Measurements from ENCODE around the gene ASIC1.

ASIC1 gene

DNA sequence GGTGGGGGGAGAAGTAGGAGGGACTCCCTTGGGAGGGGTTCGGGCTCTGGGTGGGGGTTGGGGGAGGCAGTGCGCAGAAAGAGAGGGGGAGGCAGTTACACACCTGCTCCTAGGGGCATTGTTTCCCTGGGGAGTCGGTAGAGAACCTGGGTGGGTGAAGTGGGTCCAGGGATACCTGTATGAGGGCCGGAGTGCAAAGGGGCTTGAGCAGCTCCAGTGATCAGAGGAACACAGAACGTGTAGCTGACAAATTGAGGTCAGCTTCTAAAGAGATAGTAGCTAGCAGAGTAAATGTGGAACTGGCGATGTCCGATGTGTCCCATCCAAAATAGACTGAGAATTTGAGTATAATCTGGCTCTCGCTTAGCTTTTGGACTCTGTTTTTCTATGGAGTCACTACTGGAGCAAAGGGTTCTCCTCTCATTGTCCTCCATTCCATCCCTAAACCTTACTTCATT, 28.2 kb downstream of the ASIC1 start:
- no peak for DNase-seq

DNA sequence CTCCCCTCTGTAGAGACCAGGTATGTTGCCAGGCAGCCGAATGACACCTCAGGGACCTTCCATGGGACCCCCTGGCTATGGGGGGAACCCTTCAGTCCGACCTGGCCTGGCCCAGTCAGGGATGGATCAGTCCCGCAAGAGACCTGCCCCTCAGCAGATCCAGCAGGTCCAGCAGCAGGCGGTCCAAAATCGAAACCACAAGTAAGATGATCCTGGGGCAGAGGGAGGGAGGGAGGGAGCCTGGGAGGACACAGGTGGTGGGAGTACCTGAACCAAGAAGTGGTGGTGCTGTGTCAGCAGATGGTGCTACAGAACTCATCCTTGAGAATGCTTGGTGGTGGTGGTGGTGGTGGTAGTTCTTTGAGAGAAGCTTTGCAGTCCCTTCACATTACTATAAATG, 28.8 kb downstream of the ASIC1 start:
- DNase-seq, result no peak

DNA sequence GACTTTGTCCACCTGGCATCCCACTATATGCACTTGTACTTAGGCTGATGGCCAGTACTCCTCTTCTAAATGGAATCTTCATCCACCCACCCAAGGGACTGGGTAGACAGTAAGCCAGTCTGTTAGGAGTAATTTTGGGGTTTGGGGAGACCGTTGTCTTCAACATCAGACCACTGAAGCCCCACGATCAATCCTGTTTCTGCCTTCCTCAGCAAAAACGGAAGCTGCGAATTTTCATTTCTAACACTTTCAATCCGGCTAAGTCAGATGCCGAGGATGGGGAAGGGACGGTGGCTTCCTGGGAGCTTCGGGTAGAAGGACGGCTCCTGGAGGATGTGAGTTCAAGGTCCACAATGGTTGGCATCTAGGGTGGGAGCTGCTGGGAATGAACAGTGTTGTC, 29.8 kb downstream of the ASIC1 start:
- no peak for DNase-seq

DNA sequence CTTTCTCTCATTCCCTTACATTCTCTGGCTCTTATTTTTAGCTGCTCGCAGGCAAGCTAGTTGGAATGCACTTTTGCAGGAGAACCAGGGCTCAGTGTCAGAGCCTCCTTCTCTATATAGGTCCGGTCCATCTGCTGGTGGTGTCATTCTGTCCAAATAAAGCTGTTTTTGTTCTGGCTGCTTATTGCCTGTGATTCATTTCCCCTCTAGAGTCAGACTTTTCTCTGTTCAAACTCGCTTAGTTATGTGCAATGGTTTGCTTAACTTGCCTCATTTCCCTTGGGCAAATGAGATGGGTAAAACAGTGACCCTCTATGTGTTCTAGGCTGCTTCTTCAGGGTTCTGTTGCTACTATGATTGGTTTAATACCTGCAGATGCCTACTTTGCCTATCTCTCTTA, 30.6 kb downstream of the ASIC1 start:
- no peak for DNase-seq

DNA sequence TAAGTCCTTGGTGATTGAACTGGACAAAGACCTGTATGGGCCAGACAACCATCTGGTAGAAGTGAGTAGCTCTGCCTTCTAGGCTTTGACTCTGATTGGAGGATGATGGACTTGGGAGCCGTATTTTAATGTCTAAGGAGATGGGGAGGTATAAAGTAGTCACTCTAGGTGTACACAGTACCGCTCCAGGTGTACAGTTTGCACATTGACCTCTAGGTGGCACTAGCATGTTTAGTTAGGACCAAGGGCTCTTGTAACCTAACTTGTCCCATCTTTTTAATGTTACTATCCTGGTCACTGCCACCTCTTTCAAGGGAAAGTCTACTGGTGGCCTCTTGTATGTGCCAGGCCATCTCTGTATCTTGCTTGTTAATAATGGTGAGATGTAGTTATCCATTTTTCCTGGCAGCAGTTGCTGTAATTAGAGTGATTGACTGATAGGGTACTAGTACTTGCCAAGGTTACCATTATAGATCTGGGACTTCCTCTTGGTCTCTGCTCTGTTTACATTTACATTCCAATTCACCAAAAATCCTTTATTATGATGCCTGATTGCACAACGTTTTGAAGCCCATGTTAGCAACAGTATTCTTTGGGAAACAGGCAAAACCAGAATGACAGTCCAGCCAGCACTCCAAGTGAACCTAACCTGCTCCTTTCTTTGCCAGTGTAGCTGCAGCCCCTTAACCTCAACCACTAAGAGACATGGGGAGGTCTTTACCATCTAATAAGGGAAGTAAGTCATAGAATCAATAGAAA, 31.4 kb downstream of the ASIC1 start:
- DNase-seq, result peak; percentile 75

DNA sequence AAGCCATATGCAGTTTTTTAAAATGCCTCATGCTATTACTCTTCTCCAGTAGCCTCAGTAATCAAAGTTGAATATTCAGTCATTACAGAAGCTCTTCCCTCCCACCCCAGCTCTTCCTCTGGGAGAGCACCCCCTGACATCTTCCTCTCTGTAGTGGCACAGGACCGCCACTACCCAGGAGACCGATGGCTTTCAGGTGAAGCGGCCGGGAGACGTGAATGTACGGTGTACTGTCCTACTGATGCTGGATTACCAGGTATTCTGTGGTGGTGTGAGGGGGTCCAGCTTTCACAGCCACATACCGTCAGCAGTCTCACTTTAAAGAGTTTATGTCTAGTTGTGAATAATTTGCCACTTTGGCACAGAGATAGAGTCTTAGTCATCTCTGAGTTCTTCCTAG, 32.3 kb downstream of the ASIC1 start:
- DNase-seq, result no peak

DNA sequence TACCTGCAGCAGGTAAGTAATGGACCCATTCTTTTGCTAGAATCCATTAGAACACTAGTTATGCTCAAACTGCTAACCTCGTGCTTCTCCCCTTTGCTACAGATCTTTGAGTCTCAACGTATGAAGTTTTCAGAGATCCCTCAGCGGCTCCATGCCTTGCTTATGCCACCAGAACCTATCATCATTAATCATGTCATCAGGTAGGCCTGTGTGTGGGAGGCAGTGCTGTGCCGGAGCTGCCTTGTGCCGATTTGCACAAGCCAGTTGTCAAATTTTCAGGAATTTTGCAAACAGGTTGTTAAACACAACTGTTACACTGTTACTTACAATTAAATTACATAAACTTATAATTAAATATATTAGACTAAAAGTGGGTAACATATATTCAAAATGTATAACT, 33.0 kb downstream of the ASIC1 start:
- no peak for DNase-seq

DNA sequence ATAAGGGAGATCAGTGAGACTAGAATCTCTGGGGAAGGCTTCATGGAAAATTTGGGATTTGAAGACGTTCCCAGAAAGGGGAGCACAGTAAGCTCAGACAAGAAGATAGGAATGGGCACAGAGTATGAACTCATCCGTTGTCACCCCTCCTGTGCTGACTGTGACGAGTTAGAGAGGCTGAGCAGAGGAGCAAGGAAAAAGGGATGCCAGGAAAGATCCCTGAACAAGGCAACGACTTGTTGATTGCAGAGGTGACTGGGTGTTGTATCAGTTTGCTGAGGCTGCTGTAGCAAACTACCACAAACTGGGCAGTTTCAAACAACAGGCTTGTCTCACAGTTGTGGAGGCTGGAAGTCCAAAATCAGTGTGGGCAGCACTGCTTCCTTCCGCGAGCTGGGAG, 40.6 kb downstream of the ASIC1 start:
- no peak for DNase-seq

DNA sequence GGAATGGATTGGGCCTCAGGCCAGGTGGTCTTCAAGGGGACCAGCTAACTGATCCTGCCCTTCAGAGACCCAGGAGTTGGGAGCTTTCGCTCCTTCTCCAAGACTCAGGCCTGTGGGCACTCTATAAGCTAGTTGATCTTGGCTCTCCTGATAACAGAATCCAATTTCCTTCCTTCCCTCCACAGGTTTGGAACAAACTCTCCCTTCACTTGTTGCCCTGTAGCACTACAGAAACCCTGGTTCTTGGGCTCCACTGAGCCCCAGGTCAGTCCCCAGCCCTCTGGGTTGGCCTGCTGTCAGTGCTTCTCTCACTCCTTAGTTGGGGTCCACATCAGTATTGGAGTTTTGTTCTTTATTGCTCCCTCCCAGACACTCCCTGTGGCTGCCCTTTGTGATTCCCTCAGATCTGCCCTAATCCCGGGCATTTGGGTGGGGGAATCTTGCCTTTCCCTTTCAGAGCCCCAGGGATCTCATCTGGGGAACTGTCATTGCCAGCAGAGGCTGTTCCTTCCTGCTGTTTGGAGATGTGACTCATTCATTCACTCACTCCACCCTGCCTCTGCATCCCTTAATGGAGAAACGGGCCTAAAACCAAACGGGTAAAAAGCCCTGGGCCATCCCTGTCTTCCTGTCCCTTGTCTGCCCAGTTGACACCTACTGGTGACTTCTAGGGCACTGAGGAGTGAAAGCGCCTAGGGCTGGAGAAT, 42.1 kb downstream of the ASIC1 start:
- no peak for DNase-seq

DNA sequence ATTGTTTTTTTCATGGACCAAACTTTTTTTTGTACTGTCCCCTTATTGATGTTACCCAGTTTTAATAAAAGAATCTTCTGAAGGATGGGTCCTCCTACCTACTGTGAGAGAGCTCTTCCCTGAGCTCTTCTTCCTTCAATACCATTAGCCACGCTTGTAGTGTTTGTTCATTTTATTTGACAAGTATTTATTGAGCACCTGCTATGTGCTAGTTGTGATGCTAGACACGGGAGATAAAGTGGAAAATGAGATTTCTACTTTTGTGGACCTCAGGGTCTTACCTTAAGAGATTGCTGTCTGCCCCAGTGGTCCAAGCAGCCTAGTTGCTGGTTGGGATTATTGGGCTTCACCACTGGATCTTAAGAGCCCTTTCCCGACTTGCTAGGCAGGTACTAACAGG, 43.2 kb downstream of the ASIC1 start:
- no peak for DNase-seq

DNA sequence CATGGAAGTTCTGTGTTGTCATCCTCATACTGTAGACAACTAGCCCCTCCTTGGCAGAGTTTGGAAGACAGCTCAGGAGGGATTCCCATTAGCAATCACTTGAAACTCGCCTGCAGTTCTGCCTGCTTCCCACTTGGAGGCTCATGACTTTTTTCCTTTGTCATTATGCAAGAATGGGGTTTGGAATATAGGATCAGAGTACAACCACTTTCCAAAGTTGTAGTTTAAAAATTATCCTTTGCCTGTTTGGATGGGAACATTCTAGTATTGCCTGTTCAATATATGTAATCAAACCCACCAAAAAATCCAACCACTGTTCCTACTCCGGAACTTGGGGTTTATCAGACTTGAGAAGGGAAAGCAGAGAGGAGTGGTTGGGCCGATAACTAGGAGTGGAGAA, 44.3 kb downstream of the ASIC1 start:
- DNase-seq, result no peak

DNA sequence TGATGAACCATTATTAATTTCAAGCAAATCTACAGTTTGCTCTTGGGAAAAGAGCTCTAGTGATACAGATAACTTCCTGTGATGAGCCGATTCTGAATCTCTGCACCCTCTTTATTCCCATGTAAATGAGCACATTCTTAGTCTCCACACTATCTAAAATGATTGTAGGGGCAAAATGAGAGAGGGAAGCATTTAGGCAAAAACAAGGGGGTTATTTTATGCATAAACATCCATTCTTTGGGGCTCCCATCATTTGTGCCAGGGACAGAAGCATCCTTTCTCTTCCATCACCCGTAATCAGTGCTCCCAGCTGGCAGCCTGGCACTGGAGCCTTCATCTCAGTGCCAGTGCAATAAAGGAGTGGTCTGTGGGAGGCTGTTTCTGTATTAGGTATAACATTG, 44.7 kb downstream of the ASIC1 start:
- no peak for DNase-seq

DNA sequence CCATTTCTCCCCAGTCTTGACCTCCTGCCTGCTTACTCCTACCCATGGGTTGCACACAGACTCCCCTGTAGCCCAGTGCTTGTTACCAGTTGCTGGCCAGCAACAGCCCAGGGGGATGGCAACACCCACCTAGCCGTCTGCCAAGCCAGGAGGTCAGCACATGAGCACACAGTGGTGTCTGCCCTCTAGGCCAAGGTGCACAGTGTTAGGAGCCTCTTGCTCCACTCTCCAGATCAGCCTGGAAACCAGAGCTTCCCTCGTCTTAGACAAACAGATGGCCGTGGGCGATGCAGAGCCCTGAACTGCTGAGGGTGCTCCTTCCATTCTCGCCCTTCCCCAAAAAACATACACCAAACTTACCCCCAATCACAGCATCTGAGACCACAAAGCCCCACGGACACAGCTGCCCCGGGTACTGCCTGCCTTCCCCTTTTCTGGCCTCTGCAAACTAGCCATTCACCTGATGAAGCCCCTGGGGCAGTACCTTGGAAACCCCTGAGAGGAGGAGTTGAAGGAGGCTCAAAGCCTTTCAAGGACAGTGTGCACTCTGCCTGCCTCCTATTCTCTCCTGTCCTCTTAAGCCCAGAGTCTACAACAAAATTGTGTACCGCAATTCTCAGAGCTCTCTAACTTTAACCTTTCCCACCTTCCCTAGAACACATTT, 45.4 kb downstream of the ASIC1 start:
- DNase-seq, result no peak

DNA sequence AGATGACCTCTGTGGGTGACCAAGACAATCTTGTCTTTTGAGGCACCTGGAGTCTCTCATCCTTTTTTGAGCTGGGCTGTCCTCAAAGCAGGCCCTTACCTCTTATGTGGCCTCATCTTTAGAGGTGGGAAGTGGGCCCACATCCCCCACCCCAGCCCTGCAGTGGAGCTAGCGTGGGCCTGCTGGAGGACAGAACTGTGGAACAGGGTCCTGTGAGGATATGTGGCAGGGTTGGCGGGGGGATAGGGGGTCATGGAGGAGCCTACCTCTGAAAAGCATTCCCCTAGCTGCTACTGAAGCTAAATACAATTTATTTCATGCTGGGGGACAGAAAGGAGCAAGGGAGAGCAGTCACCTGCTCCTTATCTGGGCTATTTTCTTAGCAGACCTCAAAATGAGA, 46.0 kb downstream of the ASIC1 start:
- no peak for DNase-seq

DNA sequence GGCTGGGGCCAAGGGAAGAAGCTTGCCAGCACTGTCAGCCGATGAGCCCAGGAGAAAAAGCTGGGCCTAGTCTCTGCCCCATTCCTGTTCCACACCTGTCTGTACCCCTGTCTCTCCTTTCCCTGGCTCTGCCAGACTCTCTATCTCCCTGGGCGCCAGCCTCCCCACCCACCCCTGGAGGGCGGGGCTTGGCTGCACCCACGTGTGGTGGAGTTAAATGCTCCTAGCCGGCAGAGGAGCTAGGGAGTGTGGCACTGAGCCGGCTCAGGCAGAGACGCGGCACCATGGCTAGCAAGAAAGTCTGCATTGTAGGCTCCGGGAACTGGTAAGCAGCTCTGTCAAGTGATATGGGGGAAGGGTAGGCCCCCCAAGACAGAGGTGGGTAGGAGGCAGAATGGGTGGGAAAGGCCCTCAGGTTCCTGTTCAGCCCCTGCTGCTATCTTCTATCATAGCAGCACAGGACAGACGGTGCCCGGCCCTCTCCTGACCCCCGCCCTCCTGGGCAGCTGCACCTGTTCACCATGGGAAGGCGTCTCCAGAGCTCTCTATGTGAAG, 46.4 kb downstream of the ASIC1 start, which contains the start of gene GPD1:
GPD1 (plus strand) TSS at position 242 of the 555 bp plus-strand sequence; CDS start at position 285, 43 bp downstream.
- DNase-seq, result no peak

DNA sequence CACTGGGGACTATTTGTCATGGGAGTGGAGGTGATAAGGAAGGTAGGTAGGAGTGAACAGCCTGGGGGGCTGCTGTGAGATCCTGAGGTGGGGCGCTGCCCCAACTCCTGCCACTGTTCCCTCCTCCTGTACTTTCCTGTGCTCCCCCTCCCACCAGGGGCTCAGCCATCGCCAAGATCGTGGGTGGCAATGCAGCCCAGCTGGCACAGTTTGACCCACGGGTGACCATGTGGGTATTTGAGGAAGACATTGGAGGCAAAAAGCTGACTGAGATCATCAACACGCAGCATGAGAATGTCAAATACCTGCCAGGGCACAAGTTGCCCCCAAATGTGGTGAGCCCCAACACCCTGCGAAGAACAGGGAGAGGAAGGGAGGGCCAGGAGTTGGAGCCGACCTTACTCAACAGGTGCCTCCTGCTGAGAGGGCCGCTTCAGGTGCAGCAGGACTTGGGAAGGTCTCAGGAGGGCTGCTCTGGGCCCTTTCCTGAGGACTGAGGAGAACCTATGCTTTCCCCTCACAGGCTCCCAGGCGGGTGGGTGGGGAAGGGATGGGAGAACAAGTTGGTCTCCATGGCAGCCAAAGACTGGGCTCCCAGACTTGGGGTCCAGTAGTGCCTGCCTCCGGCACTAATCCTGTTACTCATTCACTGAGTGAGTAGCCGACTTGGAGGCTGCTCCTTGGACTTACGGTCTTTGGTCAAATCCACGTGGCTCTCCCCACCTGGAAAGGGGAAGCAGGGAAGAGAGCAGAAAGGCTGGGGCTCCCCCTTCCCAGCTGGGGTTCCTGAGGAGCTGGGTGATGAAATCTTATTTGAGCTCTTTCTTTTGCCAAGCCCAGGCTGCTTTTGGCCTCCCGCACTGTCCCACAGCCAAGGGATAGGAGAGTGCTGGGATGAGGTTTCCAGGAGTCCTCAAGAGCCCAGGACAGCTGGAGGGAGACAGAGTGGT, 47.3 kb downstream of the ASIC1 start:
- no peak for DNase-seq

DNA sequence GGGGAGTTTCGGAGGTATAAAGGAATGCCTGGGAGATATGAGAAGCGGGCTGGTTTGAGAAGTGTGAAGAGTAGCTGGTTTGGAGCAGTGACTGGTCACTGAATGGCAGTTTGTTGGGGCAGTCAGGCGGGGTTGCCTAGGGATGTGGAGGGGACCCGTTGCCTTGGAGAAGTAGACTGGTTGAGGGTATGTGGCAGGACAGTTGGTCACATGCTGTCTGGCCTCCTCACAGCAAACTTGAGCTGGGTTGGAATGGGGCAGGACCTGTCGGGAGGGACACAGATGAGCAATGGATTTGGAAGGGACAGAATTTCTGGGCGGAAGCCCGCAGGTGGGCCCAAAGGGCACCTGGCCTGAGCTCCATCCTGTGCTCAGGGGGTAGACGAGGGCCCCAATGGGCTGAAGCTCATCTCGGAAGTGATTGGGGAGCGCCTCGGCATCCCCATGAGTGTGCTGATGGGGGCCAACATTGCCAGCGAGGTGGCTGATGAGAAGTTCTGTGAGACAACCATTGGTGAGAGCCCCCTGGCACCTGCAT, 48.6 kb downstream of the ASIC1 start:
- no peak for DNase-seq

DNA sequence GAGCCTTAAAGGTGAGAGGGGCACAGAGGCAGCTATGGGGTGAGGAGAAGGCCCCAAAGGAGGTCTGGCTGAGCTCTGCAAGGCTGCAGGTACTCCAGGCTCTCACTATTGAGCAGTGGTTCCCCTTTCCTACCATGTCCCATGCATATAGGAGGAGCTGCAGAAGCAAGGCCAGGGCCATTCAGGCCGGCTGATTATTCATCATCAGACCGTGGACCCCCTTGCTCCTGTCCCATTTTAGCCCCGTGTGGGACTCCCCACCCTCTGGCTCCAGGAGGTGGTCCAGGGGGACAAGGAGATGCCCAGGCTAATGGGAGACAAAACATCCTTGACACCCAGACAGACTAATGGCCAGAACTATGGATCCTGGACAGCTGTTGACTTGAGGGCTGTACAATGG, 49.5 kb downstream of the ASIC1 start:
- DNase-seq, result no peak

DNA sequence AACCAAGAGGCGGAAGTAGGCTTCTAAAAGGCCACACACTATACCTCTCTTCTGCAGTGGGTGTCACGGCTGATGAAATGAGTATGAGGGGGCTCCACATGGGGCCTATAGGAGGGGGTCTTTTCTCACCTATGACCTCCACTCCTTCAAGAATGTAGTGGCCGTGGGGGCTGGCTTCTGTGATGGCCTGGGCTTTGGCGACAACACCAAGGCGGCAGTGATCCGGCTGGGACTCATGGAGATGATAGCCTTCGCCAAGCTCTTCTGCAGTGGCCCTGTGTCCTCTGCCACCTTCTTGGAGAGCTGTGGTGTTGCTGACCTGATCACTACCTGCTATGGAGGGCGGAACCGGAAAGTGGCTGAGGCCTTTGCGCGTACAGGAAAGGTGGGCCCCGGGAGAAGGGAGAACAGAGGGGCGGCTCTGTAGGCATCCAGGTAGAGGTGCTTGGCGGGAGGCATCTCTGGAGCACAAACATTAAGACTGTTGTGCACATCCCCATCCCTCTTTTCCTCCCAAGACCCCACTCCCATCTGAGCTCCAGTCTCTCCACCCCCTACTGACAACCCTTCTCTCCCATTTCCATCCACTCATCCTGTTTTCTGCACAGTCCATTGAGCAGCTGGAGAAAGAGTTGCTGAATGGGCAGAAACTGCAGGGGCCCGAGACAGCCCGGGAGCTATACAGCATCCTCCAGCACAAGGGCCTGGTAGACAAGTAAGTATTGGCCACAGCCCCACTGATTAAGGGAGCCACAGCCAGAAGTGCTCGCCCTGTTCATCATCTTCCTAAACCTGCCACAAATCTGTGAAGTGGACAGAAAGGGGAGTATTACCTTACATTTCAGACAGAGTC, 50.2 kb downstream of the ASIC1 start:
- no peak for DNase-seq

DNA sequence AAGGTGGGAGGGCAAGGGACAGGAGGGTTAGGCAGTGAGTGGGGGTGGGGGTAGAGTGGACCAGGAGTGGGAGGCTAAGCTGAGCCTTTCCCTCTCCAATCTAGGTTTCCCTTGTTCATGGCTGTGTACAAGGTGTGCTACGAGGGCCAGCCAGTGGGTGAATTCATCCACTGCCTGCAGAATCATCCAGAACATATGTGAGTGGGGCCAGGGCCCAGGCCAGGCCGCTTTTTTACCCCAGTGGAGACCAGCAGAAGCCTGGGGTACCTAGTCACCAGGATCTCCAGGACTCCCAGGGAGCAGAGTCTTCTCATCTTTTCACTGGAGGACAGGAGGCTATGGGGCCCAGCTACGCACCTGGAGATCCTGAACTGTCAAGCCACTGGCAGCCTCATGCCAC, 51.9 kb downstream of the ASIC1 start:
- DNase-seq, result no peak

DNA sequence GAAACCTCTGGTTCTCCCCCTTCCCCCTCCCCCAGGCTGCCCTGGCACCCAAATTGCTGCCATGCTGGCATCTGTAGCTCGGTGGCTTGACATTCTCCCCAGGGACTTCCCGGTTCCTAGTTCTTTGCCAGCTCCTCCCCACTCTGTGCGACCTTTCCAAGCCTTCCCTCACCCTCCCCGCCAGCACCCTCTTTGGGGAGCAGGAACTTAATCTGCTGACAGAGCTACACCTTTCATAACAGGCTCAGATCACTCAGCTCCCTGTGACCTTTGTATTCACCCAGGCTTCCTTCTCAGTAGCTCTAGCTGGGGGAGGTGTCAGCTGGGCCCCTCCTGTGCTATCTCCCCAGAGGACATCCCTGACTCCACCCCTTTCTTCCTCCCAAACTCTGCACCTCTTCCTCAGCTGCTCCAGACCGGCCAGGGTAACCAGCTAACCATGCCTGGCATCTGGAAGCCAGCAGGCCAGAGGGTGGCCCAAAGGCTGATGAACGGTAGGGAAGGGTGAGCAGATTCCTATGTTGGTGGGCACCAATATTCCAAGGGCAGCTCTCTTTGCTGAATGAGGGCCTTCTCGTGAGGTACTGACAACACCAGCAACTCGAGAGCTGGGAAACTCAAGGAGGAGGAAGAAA, 52.8 kb downstream of the ASIC1 start:
- no peak for DNase-seq
